HG02571 (cell line): ENCODE results near the gene HNF1B.
"Not testable (repeated sequence)": the region's sequence is repeated elsewhere in the genome, so short reads cannot be mapped to it uniquely, and the experiment has no call there.

Experiments
- ATAC-seq: cut with Tn5 transposase; IDR thresholded peaks from one replicate; pipeline ENCODE4 v1.9.1; 2021; ENCODE audit warnings: mild to moderate bottlenecking, moderate library complexity; ENCODE audit not compliant: unreplicated experiment

Gene HNF1B

DNA sequence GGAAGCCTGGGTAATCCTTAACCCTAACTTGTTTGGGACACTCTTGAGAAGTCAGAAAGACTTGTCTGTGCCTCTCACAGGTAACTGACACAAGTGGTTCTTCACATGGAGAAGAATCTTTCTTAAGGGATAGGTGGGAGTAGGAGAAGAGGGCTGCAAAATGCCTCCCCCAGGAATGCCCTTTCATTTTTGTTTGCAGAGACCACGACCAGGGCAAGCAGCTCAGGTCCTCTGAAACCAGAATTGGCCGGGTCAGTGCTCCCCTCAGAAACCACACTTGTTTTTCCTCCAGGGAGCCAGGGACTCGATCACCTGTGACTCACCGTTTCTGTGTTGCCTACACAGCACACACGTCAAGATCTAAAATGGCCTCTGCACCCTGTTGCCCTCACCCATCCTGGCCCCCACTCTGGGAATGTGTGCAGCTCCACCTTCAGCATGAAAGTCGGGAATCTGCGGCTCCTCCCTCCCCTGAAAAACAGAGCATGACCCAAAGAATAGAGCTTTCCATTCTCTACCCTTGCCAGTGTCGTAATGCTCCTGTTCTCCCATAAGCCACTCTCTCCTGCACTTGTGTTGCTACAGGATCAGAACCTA lies 36.1 kb downstream of the HNF1B start:
- ATAC-seq: no peak

DNA sequence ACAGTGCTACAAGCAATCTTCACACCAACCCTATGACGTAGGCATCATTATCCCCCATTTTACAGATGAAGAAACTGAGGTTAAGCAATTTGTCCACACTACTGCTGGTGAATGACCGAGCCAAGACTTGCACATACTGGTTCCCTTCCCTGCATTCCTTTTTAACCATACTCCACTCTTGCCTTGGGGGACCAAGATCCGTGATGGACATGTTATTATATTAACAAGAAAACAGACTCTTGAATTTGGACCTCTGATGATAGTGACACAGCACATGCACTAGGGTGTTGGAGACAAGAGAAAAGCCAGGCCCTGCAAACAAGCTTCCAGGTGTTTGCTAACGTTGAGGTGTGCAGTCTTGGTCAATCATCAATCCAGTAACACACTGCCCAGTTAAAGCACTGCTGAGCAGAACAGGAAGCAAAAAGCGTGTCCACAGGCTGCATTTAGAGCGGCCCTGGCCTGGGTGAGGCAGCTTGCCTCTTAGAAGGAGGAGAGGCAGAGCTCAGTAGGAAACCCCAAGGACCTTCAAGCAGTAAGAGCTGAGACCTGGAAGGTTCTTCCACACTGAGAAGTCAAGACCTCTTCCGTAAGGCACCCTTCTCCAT lies 36.7 kb downstream of the HNF1B start:
- no peak for ATAC-seq

DNA sequence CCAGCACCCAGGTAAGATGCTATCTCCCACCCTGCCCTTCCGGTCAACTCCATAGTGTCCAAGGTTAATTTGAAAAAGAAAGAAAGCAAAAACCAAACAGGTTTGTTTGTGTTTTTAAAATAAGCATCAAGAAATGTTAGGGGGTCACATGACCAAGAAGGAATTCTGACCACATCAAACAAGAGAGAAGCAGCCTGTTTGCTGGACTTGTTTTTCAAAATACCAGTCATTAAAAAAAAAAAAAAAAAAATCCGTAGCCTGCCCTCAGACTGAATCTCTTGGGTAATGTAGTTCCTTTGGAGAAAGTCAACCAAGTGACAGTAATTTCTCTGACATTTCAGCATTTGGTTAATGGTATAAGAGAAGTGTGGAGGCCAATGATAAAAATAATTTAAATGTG lies 38.4 kb downstream of the HNF1B start:
- ATAC-seq: no peak

DNA sequence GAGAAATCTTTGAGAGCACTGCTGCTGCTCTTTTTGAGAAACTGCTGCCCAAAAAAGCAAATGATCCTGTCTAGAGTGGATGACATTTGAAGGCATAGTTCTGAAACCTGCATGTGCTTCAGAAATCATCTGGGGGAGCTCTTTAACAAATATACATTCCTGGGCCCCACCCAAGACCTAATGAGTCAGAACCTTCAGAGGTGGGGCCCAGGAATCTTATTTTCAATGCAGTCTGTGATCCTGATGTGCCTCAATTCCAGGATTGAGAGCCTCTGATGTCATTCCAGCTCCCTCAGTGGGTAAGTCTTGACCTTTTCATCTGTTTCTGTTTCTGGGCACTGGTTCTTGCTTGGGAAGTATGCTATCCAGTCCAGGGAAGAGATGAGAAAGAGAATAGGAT lies 42.3 kb downstream of the HNF1B start:
- no peak for ATAC-seq

DNA sequence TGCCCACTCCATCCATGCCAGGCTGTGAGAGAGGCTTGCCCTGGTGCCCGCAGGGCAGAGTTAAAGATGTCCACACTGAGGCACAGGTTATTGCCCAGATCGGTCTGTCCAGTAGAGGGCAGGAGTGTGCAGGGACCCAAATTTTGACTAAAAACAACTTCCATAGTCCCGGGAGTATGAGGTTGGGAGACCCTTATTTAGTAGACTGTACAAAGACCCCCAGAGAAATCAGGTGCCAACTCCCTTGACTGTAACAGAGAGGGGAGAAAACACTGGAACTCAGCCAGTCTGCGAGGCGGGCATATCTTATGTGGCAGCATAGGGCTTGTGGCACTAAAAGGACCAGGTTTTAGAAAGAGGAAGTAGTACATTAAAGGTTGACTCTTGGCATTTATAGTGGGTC lies 43.4 kb downstream of the HNF1B start:
- no peak for ATAC-seq

DNA sequence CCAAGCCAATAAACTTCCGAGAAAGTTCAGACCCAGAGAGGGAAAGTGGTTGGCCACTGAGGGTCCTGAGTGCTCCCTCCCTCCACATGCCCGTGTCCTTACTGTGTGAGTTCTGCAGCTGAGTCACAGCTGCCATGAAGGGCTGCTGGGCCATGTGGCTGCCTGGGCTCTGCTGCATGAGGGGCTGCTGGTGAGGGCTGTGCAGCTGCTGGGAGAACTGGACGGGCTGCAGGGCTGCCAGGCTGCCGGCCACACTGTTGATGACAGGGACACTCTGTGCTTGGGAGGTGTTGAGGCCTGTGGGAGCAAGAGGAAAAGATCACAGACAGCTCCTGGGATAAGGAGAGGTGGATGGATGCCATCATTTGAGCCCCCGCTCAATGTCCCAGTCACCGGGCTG lies 44.0 kb downstream of the HNF1B start:
- ATAC-seq: no peak

DNA sequence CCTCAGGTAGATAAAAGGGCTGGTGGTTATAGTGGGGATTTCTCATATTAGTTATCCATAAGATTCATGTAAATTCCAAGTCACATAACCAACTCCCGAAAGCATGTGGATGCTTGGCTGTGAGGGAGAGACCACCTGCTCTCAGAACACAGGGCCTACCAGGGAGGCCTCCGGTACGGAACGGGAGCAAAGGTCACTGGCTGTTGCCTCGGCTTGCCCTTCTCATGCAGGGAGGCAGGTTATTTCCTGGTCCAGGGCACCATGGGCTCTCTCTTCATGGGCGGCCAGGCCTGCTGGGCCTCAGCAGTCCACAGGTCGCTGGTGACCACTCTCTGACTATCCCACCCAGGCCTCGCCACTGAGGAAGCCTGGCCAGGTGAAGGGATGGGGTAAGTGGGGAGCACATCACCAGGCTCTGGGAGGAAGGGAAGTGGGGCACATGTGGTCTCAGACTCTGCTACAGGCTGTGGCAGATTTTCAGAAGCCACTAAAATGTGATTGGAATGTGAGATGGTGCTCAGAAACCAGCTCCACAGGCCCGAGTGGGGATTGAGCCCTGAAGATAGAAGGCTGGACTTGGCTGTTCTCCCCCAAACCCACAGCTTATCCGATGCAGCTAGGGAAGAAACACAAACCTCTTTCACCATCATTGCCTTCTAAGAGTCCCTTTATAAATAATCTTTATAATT lies 45.4 kb downstream of the HNF1B start:
- no peak for ATAC-seq

DNA sequence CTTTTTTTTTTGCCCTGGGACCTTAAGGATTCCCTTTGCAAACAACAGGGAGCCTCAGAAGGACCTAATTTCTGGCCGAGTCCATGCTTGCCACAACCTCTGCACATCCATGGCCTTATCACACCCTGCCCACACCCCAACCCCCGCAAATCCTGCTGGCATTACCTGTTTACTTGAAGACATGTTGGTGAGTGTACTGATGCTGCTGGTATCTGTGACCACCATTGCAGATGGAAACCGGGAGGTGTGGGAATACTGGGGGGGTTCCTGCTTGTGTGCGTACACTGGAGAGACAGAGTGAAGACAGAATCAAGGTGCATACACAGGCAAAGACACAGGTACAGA lies 46.0 kb downstream of the HNF1B start:
- no peak for ATAC-seq

DNA sequence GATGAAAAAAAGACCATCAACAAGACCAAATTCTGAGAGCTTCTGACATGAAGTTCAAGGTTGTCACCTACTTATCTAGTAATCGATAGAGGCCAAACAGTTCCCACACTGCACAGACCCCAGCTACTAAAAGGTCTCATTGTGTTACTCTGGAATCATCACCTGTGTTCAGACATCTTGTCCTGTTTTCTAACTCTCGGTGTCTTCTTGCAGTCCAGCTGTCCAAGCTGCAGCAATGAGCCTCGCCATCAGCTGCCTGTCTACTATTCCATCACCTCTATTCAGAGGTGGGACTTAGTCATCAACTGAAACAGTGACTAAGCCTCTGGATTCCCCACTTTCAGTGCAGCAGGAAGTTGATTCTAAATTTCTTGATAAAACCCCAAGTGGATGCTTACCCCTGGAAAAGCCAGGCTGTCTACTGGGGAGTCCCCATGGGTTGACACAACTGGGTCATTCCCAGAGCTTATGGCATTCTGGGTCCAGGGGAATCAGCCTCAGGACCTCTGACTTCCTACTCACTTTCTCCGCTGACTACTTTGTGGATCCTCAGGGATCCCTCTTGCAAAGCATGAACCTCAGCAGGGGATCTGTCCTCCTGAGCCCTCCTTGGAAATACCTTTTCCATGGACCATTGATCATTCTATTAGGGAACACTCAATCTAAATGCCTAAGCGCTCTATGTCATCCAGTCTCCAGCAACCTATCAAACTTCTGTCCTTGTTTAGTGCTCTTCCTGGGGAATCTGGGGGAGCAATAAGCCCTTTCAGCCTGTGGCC lies 46.5 kb downstream of the HNF1B start:
- no peak for ATAC-seq

DNA sequence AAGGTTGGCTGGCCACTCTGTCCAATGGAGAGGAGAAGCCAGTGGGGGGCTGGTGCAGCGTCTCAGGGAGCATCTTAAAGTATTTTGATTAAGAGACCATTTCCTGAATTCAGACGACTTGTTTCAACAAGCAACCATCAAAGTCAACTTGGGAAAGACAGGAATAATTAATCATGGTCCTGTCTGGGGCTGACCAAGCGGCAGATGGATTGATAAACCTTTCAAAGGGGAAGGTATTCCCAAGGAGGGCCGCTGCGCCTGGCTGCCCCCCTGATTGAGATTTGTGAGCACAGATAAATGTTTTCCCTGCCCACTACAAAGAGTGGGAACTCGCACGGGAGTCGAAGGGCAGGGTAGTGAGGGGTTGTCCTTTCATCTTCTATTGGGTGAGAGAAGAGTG lies 47.5 kb downstream of the HNF1B start:
- no peak for ATAC-seq

DNA sequence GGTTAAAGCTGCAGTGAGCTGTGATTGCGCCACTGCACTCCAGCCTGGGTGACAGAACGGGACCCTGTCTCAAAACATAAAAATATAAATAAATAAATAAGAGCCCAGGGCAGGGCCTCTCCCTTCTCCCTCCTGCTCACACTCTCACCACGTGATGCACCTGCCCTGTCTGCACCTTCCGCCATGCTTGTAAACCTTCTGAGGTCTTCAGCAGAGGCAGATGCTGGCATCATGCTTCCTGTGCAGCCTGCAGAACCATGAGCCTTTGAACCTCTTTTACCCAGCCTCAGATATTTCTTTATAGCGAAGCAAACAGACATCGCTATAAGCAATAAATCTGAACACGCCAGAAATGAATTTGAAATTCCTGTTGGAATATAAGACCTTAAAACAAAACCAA lies 48.5 kb downstream of the HNF1B start:
- ATAC-seq: no peak

DNA sequence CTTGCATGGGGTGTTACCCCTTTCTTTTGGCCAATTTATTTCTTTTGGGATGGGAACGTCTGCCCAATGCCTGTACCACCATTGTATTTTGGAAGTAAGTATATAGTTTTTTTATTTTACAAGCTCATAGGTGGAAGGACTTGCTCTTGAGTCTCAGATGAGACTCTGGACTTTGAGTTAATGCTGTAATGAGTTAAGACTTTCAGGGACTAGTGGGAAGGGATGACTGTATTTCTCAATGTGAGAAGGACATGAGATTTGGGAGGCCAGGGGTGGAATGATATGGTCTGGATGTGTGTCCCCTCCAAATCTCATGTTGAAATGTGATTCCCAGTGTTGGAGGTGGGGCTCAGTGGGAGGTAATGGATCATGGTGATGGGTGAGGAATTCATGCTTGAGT lies 49.1 kb downstream of the HNF1B start:
- ATAC-seq: no peak

DNA sequence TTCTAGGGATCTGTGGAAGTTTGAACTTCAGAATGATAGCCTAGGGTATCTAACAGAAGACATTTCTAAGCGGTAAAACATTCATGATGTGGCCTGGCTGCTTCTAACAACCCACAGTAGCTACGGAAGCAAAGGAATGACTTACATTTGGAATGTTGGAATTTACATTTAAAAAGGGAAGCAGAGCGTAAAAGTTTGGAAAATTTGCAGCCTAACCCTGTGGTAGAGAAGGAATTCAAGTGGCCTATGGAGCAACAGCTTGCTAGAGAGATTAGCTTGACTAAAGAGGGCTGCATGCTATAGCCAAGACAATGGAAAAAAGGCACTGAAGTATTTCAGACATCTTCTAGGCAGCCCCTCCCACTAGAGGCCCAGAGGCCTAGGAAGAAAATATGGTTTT lies 50.1 kb downstream of the HNF1B start:
- ATAC-seq: no peak

DNA sequence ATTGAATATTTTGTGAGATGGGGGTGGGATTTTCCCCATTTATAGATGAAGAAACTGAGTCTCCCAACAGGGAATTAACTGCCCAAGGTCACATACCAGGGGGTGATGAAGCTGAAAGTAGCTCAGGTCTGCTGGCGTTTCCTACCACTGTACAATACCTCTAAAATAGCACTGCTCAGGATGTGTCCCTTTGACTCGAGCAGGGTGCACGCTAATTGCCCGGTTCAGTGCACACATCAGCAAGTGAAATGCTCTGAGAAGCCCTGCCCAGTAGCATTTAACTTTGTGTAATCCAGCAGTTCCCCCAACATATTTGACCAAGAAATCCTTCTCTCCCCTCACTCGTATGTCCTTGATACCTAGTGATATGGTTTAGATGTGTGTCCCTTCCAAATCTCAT lies 51.5 kb downstream of the HNF1B start:
- no peak for ATAC-seq

DNA sequence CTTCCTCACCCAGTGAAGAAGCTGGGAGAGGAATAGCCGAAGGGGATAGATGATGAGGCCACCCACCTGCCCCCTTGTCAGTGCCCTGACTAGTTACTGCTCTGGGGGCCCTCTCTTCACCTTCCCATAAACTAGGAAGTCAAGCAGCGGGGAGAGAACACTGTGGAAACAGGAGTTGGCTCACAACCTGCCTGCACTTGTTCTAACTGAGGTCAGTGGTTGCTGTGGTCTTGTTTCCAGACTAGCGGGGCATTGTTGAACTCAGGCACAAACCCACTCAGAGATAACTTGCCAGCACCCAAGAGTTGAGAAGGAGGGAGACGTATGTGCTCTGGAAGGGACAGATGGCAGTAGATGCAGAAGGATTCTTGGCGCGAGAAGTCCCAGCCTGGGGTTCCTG lies 53.1 kb downstream of the HNF1B start:
- ATAC-seq: no peak

DNA sequence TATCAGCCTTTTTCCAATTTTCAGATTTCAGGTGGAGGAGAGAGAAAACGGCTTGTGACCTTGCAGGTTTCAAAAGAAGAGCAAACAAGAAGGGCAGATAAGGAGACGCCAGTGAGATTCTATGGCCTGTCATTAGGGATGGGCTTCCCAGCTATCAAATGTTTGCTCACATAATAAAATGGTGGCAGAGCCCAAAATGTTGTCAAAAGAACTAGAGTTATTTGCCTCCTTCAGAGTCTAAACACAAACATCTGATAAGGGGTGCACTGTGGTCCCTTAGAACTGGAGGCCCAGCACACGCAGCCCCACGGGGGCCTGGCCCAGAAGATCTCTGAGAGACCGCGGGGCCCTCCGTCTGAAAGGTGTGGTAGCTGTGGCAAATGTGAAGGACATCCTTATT lies 55.5 kb downstream of the HNF1B start:
- no peak for ATAC-seq

DNA sequence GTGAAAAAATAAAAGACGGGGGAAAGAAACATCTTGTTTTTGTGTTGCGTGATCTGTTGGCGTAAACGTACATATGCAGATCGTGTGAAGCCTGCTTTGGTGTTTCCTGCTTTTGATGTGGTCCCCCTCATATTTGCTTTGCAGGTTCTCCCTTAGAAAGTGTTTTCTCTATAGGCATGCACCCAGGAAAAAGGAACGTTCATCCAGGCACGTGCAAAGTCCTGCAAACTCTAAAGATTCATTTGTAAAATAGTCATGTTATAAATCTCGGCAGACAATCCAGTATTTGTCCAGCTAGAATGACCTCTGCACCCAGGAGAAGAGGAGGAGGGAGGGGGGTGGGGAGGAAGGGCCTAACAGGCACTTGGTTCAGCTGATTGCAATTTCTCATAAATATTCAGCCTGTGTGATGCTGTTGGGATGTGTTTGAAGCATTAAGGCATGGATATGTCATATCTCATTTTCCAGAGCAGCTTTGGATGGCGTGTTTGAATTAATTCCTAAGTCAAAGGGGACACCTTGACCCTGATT lies 61.3 kb downstream of the HNF1B start:
- ATAC-seq: no peak

DNA sequence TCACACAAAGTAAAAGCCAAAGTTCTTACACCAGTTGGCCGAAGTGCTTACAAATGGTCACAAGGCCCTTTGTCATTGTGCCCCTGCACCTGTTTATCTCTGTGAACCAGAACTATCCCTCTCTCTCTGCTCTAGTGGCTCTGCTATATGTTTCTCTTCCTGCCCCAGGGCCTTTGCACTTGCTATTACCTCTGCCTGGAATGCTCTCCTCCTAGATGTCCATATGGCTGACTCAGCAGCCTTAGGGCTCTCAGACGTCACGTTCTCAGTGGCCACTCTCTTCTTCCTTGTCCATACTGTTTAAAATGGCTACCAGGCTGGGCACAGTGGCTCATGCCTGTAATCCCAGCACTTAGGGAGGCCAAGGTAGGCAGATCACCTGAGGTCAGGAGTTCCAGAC lies 62.9 kb downstream of the HNF1B start:
- no peak for ATAC-seq

DNA sequence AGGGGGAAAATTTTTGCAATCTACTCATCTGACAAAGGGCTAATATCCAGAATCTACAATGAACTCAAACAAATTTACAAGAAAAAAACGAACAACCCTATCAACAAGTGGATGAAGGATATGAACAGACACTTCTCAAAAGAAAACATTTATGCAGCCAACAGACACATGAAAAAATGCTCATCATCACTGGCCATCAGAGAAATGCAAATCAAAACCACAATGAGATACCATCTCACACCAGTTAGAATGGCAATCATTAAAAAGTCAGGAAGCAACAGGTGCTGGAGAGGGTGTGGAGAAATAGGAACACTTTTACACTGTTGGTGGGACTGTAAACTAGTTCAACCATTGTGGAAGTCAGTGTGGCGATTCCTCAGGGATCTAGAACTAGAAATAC lies 64.9 kb downstream of the HNF1B start:
- ATAC-seq: not testable (repeated sequence)

DNA sequence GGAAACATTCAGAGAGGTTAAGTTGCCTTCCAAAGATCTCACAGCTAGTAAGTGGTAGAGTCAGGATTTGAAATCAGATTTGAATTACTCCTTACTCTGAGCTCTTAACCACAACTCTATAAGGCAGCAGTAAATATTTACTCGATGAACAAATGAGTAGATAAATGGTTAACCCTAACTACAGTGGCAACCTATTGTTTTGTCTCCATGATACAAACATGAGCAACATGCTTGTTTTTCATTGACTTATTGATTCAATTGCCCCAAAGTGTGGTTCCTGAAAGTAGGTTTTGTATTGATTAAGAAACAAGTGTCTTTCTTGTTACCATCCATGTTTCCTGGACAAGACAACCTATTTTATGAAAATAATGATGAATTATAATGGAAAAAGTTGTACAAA lies 66.8 kb downstream of the HNF1B start:
- ATAC-seq: no peak

DNA sequence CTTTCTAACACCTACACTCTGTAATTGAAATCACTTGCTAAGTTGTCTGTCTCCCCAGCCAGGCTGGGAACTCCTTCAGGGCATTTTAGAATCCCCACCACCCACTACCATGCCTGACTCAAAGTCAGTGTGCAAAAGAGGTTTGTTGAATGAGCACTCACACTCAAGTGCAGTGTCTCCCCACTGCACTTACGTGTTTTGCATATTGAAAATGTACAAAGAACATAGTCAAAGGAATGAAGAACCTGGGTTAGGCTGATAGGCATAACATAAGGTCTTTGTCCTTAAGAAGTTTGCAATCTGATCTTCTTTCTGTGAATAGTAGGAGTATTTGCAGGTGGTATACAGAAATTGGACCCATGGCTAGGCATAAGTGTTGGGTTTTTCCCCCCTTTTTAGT lies 67.8 kb downstream of the HNF1B start:
- no peak for ATAC-seq
